Smooth muscle cell (in vitro differentiated cells): Measurements from ENCODE around the gene ULK4. TPM values are rescaled to one million over a fixed set of nuclear protein-coding genes. Genes with fewer than 3 reads are reported as not detected.

Experiments used
- DNase-seq: peaks from one replicate; lab custom pipeline; 2025; ENCODE audit not compliant: unreplicated experiment; lab: John Stamatoyannopoulos, UW
- H2AFZ ChIP-seq: fragments of 200-600 bp; sonication (generic); 2 replicates; pipeline ENCODE4 v1.6.0; 2016; ENCODE audit warnings: antibody characterized with exemption, low read depth, mild to moderate bottlenecking
- H3F3A ChIP-seq: fragments of 200-600 bp; sonication (generic); 2 replicates; pipeline ENCODE4 v1.6.0; 2017; ENCODE audit warnings: antibody characterized with exemption, low read depth
- H3K27ac ChIP-seq: fragments of 200-600 bp; sonication (generic); 2 replicates; pipeline ENCODE4 v1.5.1; 2016; ENCODE audit warnings: low read depth, mild to moderate bottlenecking
- H3K27me3 ChIP-seq: fragments of 200-600 bp; sonication (generic); 2 replicates; pipeline ENCODE4 v1.6.1; 2016; ENCODE audit warnings: low read depth, mild to moderate bottlenecking
- H3K36me3 ChIP-seq: fragments of 200-600 bp; sonication (generic); 2 replicates; pipeline ENCODE4 v1.5.1; 2016; ENCODE audit warnings: low read depth
- H3K4me1 ChIP-seq: fragments of 200-600 bp; sonication (generic); 2 replicates; pipeline ENCODE4 v1.5.1; 2016; ENCODE audit warnings: low read depth
- H3K4me2 ChIP-seq: fragments of 200-600 bp; sonication (generic); 2 replicates; pipeline ENCODE4 v1.6.0; 2016; ENCODE audit warnings: mild to moderate bottlenecking
- H3K4me3 ChIP-seq: fragments of 200-600 bp; sonication (generic); 2 replicates; pipeline ENCODE4 v1.5.1; 2016; ENCODE audit warnings: mild to moderate bottlenecking
- H3K79me2 ChIP-seq: fragments of 200-600 bp; sonication (generic); 2 replicates; pipeline ENCODE4 v1.6.0; 2016; ENCODE audit warnings: low read depth, mild to moderate bottlenecking
- H3K9ac ChIP-seq: fragments of 200-600 bp; sonication (generic); 2 replicates; pipeline ENCODE4 v1.6.0; 2016; ENCODE audit warnings: low read depth
- H3K9me3 ChIP-seq: fragments of 200-600 bp; sonication (generic); replicated peaks from 2 replicates; pipeline ENCODE4 v1.5.1; 2016; ENCODE audit warnings: low read depth
- H4K20me1 ChIP-seq: fragments of 200-600 bp; sonication (generic); 2 replicates; pipeline ENCODE4 v1.6.0; 2016; ENCODE audit warnings: low read depth
- CTCF ChIP-seq: fragments of 200-600 bp; sonication (generic); IDR thresholded peaks from 2 replicates; pipeline ENCODE4 v1.5.1; 2017; ENCODE audit warnings: borderline replicate concordance, mild to moderate bottlenecking, antibody characterized with exemption; ENCODE audit not compliant: insufficient read depth, poor library complexity, severe bottlenecking
- WGBS: methylation state at CpG from one replicate; pipeline ENCODE4 v1.1.7; 2016; ENCODE audit warnings: low lambda C conversion rate; 5-methylcytosine and 5-hydroxymethylcytosine counted together
- polyA plus RNA-seq: library from polyadenylated mRNA; unstranded; fragments of >200 nt; fragmentation: Nextera tagmentation; extraction: Ambion mirVana; gene quantifications from 2 replicates; pipeline ENCODE4 v1.2.1, GENCODE V29; 2016
- total RNA-seq: library from RNA; depleted of rRNA; stranded (reverse); fragments of >200 nt; gene quantifications from 2 replicates; pipeline ENCODE4 v1.2.3, GENCODE V29; 2014

Gene ULK4
- total and polyA plus RNA-seq, 2 experiments from 2014 or later: 4.3 to 14.2 TPM

- H2AFZ ChIP-seq: no peak overlapping the region
- no peak overlapping the region for H3K27ac ChIP-seq
- DNase-seq: no peak
- no peaks in the 10 kb centered on the region for H3K4me1 ChIP-seq
- H3K36me3 ChIP-seq: no peaks in the 10 kb centered on the region
- no peaks in the 10 kb centered on the region for H4K20me1 ChIP-seq
- no peak overlapping the region for H3K9ac ChIP-seq
- WGBS: 88% methylated on average over 2 of the region's 2 CpGs
- H3K27me3 ChIP-seq: no peaks in the 10 kb centered on the region
- no peak for TF ChIP-seq CTCF
- no peaks in the 10 kb centered on the region for H3K79me2 ChIP-seq
- no peaks in the 10 kb centered on the region for H3K9me3 ChIP-seq
- H3K4me3 ChIP-seq: no peak overlapping the region
- no peaks in the 10 kb centered on the region for H3F3A ChIP-seq
- H3K4me2 ChIP-seq: no peak overlapping the region
These were observed 323.5 kb downstream of the ULK4 start for GRCh38 chr3:41638381-41638780.

DNA sequence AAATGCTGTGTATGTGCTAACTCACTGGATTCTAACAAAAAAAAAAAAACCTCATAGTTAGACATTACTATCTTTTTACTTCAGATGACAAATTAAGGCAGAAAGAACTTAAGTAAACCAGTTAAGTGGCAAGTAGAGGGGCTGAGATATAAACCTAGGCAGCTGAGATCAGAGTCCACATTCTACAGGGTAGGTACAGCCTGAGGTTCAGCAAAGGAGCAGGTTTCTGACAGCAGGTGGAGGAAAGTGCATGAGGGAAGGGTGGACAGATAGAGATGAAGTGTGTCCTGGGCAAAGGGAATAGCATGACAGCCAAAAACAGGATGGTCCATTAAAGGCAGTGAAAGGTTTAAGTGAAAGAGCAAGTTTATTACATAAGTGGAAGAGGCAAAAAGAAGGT, 329.2 kb downstream of the ULK4 start:
- TF ChIP-seq CTCF: no peak
- no peak for DNase-seq
- Histone ChIP-seq H3K9ac (no peak overlapping the region), H4K20me1 (no peaks in the 10 kb centered on the region), H3K27me3 (no peaks in the 10 kb centered on the region), H3K4me2 (no peak overlapping the region), H3K9me3 (no peaks in the 10 kb centered on the region), H3F3A (no peaks in the 10 kb centered on the region), H3K4me1 (no peaks in the 10 kb centered on the region), H3K4me3 (no peak overlapping the region), H3K27ac (no peak overlapping the region), H3K79me2 (no peaks in the 10 kb centered on the region), H2AFZ (no peak overlapping the region), H3K36me3 (no peaks in the 10 kb centered on the region)

DNA sequence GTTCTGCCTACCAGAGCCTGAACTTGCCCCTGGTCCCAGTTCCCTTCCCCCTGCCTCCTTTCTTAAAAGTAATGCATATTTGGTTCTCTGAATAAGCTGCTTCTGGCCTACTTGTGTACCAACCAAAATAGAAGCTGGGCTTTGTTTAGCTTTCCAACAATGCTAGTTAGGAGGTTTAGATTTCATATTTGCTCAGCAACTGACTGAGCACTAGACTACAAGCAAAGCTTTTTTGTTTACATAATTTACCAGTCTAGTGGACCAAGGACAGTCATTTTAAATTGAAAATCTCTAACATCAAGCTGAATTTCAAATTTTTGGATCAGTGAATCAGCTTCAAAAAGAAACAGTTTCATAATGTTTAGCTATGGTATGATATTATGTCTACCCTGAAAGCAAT, 331.2 kb downstream of the ULK4 start:
- H3K4me2 ChIP-seq: no peak overlapping the region
- H3K36me3 ChIP-seq: no peaks in the 10 kb centered on the region
- no peaks in the 10 kb centered on the region for H4K20me1 ChIP-seq
- H3K9ac ChIP-seq: no peak overlapping the region
- no peak overlapping the region for H2AFZ ChIP-seq
- H3F3A ChIP-seq: no peaks in the 10 kb centered on the region
- no peak for TF ChIP-seq CTCF
- H3K4me1 ChIP-seq: no peaks in the 10 kb centered on the region
- no peak for DNase-seq
- no peaks in the 10 kb centered on the region for H3K9me3 ChIP-seq
- H3K27me3 ChIP-seq: no peaks in the 10 kb centered on the region
- H3K79me2 ChIP-seq: no peaks in the 10 kb centered on the region
- H3K4me3 ChIP-seq: no peak overlapping the region
- H3K27ac ChIP-seq: no peak overlapping the region

GRCh38 chr3:41629986-41630385, 331.9 kb downstream of the ULK4 start:
- Histone ChIP-seq H3K4me2 (no peak overlapping the region), H3K36me3 (no peaks in the 10 kb centered on the region), H3K79me2 (no peaks in the 10 kb centered on the region), H3K4me1 (no peaks in the 10 kb centered on the region), H4K20me1 (no peaks in the 10 kb centered on the region), H3K27me3 (no peaks in the 10 kb centered on the region), H3K27ac (no peak overlapping the region), H3K9ac (no peak overlapping the region), H3F3A (no peaks in the 10 kb centered on the region), H3K9me3 (no peaks in the 10 kb centered on the region), H3K4me3 (no peak overlapping the region), H2AFZ (no peak overlapping the region)
- 89% methylated on average over 1 of the region's 1 CpG for WGBS
- no peak for TF ChIP-seq CTCF
- no peak for DNase-seq
